Natural killer cell (primary cell): ENCODE measurements around the gene BLOC1S2. TPM values are rescaled to one million over a fixed set of nuclear protein-coding genes. Genes with fewer than 3 reads are reported as not detected.

Experiments
- ATAC-seq, 3 donors: fragments of 150-1000 bp in 2 of 3; fragments of 200-7000 bp in 1 of 3; cut with Tn5 transposase; 1 replicate in 1 of 3; 2 replicates in 2 of 3; pipeline ENCODE4 v1.10.0; 2021; ENCODE audit warnings: mild to moderate bottlenecking in 2 of 3, moderate library complexity in 2 of 3
- DNase-seq, 2 donors: peaks; one replicate each; pipeline versions ENCODE4 v3.0.0 to v3.0.0-alpha.2; 2013 to 2021; ENCODE audit warnings: mixed read lengths in 1 of 2
- H3K27ac ChIP-seq: one replicate; pipeline ENCODE4 v1.5.1; 2013; ENCODE audit warnings: mild to moderate bottlenecking, low read length
- H3K27me3 ChIP-seq: one replicate; pipeline ENCODE4 v1.6.1; 2013; ENCODE audit warnings: low read length; ENCODE audit not compliant: control insufficient read depth, insufficient read depth
- H3K36me3 ChIP-seq: one replicate; pipeline ENCODE4 v1.6.1; 2013; ENCODE audit warnings: low read length; ENCODE audit not compliant: control insufficient read depth, insufficient read depth
- H3K4me1 ChIP-seq: one replicate; pipeline ENCODE4 v1.6.1; 2013; ENCODE audit warnings: low read length; ENCODE audit not compliant: control insufficient read depth, insufficient read depth
- H3K4me3 ChIP-seq: one replicate; pipeline ENCODE4 v1.5.1; 2013; ENCODE audit warnings: low read length
- H3K9me3 ChIP-seq: one replicate; pipeline ENCODE4 v1.6.1; 2013; ENCODE audit warnings: low read length; ENCODE audit not compliant: control insufficient read depth, insufficient read depth
- H3K27ac Mint-ChIP-seq, 2 donors: one replicate each; pipeline ENCODE4 v1.8.0; 2022; ENCODE audit warnings: mild to moderate bottlenecking in 2 of 2, mixed read lengths in 2 of 2, moderate library complexity in 1 of 2
- H3K27me3 Mint-ChIP-seq, 2 donors: one replicate each; pipeline ENCODE4 v1.8.0; 2022; ENCODE audit warnings: low read depth in 2 of 2, mixed read lengths in 2 of 2
- H3K36me3 Mint-ChIP-seq: one replicate; pipeline ENCODE4 v1.8.0; 2022; ENCODE audit warnings: mixed read lengths
- H3K4me1 Mint-ChIP-seq, 2 donors: one replicate each; pipeline ENCODE4 v1.8.0; 2022; ENCODE audit warnings: mixed read lengths in 2 of 2
- H3K4me3 Mint-ChIP-seq: one replicate; pipeline ENCODE4 v1.8.0; 2022; ENCODE audit warnings: mild to moderate bottlenecking, moderate library complexity, mixed read lengths
- H3K9me3 Mint-ChIP-seq, 2 donors: one replicate each; pipeline ENCODE4 v1.8.0; 2022; ENCODE audit warnings: mixed read lengths in 2 of 2
- WGBS: methylation state at CpG from one replicate; pipeline ENCODE4 v1.1.7; 2013; ENCODE audit warnings: missing lambda C conversion rate; ENCODE audit not compliant: insufficient coverage; 5-methylcytosine and 5-hydroxymethylcytosine counted together
- intact Hi-C: fragments of 100-400 bp; cut with micrococcal nuclease; formaldehyde crosslinking; loops from one replicate; pipeline ENCODE4 v1.14.2; 2022
- total RNA-seq, 4 donors: library from RNA; stranded (reverse); fragments of 120-200 nt in 1 of 4; gene quantifications; one replicate each; pipeline versions ENCODE4 v1.2.3 to v1.2.4, GENCODE V29; 2013 to 2022
- TF ChIP-seq, protein P1 (sequence below): fragments of 200-600 bp; IDR thresholded peaks from one replicate; pipeline ENCODE4 v1.8.0; 2022; ENCODE audit warnings: antibody characterized with exemption

BLOC1S2 gene
- total RNA-seq: 10 to 100 TPM; 36.7 to 63.7 (median 60.4) TPM
- total RNA-seq (2013): 67.1 TPM

DNA sequence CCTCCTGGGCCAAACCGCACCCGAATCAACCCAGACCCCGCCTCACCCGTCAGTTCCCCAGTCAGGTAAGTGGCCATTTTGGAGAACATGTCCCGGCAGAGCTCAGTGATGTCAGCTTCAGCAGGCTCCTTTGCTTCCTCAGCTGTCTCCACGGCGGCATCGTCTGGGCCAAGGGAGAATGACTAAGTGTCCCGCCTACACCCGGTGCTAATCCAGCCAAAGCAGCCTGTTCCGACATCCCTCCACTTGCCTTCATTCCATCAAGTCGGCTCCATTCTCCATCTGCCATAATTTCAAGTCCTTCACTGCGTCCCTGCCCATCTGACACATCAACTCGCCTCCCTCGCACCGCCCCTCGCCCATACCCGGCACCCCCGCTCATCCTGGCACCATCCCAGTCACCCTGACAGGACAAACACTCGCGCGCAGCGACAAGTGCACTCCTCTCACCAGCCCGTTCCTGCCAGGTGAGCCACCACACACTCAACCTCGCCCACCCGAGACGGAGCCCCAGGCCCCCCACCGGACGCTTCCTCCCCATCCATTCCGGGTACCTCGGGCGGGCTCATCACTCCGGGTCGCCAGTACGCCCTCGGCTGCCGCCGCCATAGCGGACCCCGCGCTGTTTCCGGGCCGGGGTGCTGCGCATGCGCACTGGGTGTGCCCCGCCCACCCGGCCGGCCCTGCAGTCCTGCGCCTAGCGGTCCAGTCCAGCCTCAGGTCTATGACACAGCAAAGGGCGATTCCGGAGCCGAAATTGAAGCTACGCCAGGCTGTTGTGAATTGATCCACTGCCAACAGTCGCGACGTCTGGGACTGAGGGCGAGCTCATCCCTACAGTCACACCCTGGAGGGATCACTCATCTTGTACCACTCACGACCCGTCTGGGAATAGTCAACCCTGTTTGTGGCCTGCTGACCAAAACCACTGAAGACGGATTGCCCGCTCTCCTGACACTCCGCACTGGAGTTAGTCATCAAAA, at the start of gene BLOC1S2:
Gene BLOC1S2 (minus strand): TSS at position 630 of the 983 bp plus-strand sequence. CDS start 21 bp downstream, at position 609.
- TF ChIP-seq, protein P1, sequence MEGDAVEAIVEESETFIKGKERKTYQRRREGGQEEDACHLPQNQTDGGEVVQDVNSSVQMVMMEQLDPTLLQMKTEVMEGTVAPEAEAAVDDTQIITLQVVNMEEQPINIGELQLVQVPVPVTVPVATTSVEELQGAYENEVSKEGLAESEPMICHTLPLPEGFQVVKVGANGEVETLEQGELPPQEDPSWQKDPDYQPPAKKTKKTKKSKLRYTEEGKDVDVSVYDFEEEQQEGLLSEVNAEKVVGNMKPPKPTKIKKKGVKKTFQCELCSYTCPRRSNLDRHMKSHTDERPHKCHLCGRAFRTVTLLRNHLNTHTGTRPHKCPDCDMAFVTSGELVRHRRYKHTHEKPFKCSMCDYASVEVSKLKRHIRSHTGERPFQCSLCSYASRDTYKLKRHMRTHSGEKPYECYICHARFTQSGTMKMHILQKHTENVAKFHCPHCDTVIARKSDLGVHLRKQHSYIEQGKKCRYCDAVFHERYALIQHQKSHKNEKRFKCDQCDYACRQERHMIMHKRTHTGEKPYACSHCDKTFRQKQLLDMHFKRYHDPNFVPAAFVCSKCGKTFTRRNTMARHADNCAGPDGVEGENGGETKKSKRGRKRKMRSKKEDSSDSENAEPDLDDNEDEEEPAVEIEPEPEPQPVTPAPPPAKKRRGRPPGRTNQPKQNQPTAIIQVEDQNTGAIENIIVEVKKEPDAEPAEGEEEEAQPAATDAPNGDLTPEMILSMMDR: no peak
- intact Hi-C loops: no loop called here
- no peaks in the 10 kb centered on the region for H3K9me3 Mint-ChIP-seq
- H3K27ac Mint-ChIP-seq: peak within 1 kb of the TSS; percentile 91 to 98
- DNase-seq (peak; percentile 87 to 91), ATAC-seq (peak; percentile 89 to 95 (median 94))
- WGBS: under 1% methylated on average over 63 of the region's 63 CpGs
- H3K9me3 ChIP-seq: no peaks in the 10 kb centered on the region
- H3K27me3 Mint-ChIP-seq: no peaks in the 10 kb centered on the region
- H3K36me3 ChIP-seq: peaks cover 10% of the 10 kb centered on the region
- no peaks in the 10 kb centered on the region for H3K36me3 Mint-ChIP-seq
- H3K4me3 ChIP-seq: peak within 1 kb of the TSS; percentile 95
- peak within 1 kb of the TSS; percentile 88 for H3K27ac ChIP-seq
- peaks cover 33% of the 10 kb centered on the region for H3K4me1 ChIP-seq
- H3K4me3 Mint-ChIP-seq: peak within 1 kb of the TSS; percentile 97
- peaks cover 17 to 28% of the 10 kb centered on the region in 2 donors for H3K4me1 Mint-ChIP-seq
- no peaks in the 10 kb centered on the region for H3K27me3 ChIP-seq

DNA sequence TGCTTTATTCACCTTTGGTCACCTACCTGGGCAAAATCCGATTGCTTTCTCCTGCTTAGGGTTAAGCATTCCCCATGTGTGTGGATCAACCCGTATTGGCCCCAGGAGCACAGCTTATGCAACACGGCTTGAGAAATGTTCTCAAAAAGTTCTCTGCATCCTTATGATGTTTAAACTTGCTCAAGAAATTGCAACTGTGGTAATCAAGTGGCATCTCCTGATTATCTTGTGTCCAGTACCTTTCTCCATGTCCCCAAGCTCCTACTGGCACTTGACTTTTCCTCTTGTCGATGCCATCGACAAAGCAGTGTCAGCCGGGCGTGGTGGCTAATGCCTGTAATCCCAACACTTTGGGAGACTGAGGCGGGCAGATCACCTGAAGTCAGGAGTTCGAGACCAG, 48.3 kb upstream of the BLOC1S2 start:
- no peak overlapping the region for H3K27ac ChIP-seq
- Mint-ChIP-seq H3K9me3 (no peaks in the 10 kb centered on the region), H3K27me3 (peaks cover 29 to 33% of the 10 kb centered on the region in 2 donors), H3K27ac (no peak overlapping the region), H3K36me3 (no peaks in the 10 kb centered on the region), H3K4me3 (no peak overlapping the region), H3K4me1 (peaks cover 0 to 5% of the 10 kb centered on the region in 2 donors)
- ATAC-seq (no peak), DNase-seq (no peak)
- H3K27me3 ChIP-seq: no peaks in the 10 kb centered on the region
- no peaks in the 10 kb centered on the region for H3K9me3 ChIP-seq
- peaks cover 12% of the 10 kb centered on the region for H3K4me1 ChIP-seq
- TF ChIP-seq, protein P1: no peak
- no peak overlapping the region for H3K4me3 ChIP-seq
- WGBS: 85% methylated on average over 8 of the region's 9 CpGs
- no peaks in the 10 kb centered on the region for H3K36me3 ChIP-seq
- intact Hi-C loops: loop anchor here (5.0 kb wide), 1 partner anchor 38 kb away; no protein-coding TSS in a partner anchor

DNA sequence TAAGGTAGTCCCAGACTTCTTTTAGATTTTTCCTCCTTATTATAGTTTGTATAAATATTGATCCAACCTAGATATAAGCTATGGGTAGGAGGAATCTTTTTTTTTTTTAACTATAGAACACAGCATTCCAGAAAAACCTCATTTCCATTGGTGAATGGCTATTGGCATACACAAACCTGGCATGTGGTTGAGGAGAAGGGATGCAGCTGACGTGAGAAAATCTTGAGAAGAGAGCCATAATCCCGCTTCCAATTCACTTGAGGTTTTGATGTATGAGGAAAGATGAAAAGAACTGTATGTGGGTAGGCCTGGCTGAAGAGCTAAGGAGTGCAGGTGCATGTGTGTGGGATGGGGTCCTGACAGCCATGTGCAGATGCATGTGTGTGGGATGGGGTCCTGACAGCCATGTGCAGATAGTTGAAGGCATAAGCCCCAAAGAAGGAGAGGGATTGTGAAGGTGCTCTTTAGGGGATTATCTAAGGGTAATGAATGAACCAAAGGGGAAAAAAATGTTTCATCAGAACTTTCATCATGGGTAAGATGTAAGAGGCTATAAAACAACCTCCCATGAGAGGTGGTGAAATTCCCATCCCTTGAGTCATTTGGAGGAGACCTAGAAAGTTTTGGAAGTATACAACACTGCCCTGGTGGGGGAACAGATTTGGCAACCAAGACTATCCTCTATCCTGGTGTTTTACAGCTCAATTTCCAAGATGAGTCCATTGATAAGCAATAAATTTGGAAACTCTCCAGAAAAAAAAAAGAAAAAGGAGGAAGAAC, 47.4 kb upstream of the BLOC1S2 start:
- H3K4me1 Mint-ChIP-seq: peaks cover 0 to 5% of the 10 kb centered on the region in 2 donors
- Histone ChIP-seq H3K9me3 (no peaks in the 10 kb centered on the region), H3K27me3 (no peaks in the 10 kb centered on the region), H3K36me3 (no peaks in the 10 kb centered on the region), H3K27ac (no peak overlapping the region), H3K4me3 (no peak overlapping the region), H3K4me1 (peaks cover 4% of the 10 kb centered on the region)
- no peaks in the 10 kb centered on the region for H3K36me3 Mint-ChIP-seq
- intact Hi-C loops: no loop called here
- ATAC-seq: no peak
- no peaks in the 10 kb centered on the region for H3K9me3 Mint-ChIP-seq
- H3K27ac Mint-ChIP-seq: no peak overlapping the region
- 80% methylated on average over 2 of the region's 2 CpGs for WGBS
- TF ChIP-seq, protein P1: no peak
- no peak for DNase-seq
- no peak overlapping the region for H3K4me3 Mint-ChIP-seq
- H3K27me3 Mint-ChIP-seq: peaks cover 29 to 37% of the 10 kb centered on the region in 2 donors
